ENCODE measurements around the gene LEF1.

DNA sequence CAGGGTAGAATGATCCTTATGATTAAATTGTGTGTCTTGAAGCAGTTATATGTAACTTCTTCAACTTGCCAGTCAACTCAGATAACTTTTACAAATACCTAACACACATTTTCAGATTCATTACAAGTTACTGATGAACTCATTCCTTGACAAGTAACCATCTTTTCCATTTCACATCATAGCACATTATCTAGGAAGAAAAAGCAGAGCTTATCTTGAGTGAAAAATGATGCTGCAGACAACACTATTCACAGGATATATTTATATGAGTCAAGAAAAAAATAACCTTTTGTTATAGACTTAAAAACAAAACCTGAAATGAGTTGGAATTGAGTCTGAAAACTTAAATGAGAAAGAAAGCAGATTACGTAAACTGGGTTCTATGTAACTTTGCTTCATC, 68.9 kb downstream of the LEF1 start:
- TF ChIP-seq, protein P1, sequence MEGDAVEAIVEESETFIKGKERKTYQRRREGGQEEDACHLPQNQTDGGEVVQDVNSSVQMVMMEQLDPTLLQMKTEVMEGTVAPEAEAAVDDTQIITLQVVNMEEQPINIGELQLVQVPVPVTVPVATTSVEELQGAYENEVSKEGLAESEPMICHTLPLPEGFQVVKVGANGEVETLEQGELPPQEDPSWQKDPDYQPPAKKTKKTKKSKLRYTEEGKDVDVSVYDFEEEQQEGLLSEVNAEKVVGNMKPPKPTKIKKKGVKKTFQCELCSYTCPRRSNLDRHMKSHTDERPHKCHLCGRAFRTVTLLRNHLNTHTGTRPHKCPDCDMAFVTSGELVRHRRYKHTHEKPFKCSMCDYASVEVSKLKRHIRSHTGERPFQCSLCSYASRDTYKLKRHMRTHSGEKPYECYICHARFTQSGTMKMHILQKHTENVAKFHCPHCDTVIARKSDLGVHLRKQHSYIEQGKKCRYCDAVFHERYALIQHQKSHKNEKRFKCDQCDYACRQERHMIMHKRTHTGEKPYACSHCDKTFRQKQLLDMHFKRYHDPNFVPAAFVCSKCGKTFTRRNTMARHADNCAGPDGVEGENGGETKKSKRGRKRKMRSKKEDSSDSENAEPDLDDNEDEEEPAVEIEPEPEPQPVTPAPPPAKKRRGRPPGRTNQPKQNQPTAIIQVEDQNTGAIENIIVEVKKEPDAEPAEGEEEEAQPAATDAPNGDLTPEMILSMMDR (IDR thresholded peaks at IDR 0.05; ENCODE audit: low read depth, low read length): no peak
- no peak for TF ChIP-seq EZH2phosphoT487 (IDR thresholded peaks at IDR 0.05; ENCODE audit: low read depth)
